Kidney epithelial cell (primary cell): ENCODE data around the gene RGL3. TPM values are rescaled to one million over a fixed set of nuclear protein-coding genes. Genes with fewer than 3 reads are reported as not detected.
"Not testable (repeated sequence)": the region's sequence is repeated elsewhere in the genome, so short reads cannot be mapped to it uniquely, and the experiment has no call there.

ENCODE experiments used
- DNase-seq: peaks from one replicate; pipeline ENCODE4 v3.0.0-alpha.2; 2010; ENCODE audit warnings: low read depth
- H3K27me3 ChIP-seq: 2 replicates; pipeline ENCODE4 v1.6.0; 2011; ENCODE audit warnings: low read length; ENCODE audit not compliant: control insufficient read depth, insufficient read depth
- H3K36me3 ChIP-seq: 2 replicates; pipeline ENCODE4 v1.5.1; 2011; ENCODE audit warnings: low read length; ENCODE audit not compliant: control insufficient read depth, insufficient read depth
- H3K4me3 ChIP-seq: 2 replicates; pipeline ENCODE4 v1.5.1; 2011; ENCODE audit warnings: low read depth, mild to moderate bottlenecking, control low read depth, low read length
- total RNA-seq: library from RNA; depleted of rRNA; stranded (reverse); fragments of >200 nt; gene quantifications from 2 replicates; pipeline ENCODE4 v1.2.3, GENCODE V29; 2015
- TF ChIP-seq, protein P1 (sequence below): IDR thresholded peaks from 2 replicates; pipeline ENCODE4 v1.5.1; 2011; ENCODE audit warnings: mild to moderate bottlenecking, moderate library complexity, low read length, control low read depth, inconsistent platforms; ENCODE audit not compliant: insufficient read depth, poor library complexity, severe bottlenecking

RGL3 gene, protein sequence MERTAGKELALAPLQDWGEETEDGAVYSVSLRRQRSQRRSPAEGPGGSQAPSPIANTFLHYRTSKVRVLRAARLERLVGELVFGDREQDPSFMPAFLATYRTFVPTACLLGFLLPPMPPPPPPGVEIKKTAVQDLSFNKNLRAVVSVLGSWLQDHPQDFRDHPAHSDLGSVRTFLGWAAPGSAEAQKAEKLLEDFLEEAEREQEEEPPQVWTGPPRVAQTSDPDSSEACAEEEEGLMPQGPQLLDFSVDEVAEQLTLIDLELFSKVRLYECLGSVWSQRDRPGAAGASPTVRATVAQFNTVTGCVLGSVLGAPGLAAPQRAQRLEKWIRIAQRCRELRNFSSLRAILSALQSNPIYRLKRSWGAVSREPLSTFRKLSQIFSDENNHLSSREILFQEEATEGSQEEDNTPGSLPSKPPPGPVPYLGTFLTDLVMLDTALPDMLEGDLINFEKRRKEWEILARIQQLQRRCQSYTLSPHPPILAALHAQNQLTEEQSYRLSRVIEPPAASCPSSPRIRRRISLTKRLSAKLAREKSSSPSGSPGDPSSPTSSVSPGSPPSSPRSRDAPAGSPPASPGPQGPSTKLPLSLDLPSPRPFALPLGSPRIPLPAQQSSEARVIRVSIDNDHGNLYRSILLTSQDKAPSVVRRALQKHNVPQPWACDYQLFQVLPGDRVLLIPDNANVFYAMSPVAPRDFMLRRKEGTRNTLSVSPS
- 10.2 and 18.1 TPM in 2 replicates for total RNA-seq

DNA sequence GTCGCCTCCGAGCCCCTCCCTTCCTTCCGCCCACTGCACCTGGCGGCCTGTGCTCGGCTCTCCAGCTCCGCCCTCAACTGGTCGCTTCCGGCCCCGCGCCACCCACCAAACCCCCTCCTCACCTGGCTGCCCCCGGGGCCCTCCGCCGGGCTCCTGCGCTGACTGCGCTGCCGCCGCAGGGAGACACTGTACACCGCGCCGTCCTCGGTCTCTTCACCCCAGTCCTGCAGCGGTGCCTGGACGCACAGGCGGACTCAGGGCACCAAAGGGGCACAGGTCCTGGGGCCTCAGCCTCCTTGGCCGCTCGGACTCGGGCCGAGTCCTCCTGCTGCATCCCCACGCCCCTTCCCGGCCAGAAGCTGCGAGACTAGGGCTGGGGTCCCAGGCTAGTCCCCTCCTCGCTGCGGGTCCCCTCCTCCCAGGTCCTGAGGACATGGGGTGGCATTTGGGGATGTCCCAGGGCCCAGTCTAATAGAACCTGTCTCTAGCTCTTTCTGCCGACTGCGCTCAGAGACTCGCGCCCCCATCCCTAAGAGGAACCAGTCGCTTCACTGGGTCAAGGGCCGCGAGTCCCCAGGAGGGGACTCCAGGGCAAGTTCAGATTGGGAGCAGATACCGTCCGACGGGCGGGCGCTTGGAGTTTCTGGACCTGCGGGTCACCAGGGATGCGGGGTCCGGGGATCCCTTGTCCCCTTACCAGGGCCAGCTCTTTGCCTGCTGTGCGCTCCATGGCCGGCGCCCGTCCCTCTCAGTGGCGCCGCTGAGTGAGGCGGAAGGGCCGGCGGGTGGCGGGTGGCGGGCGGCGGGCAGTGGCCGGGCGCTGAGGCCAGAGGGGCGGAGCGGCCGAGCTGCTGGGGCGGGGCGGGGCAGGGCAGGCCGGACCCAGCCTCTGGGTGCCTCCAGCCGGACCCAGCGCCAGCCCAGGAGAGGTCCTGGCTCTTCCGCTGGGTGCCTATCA lies at the start of gene RGL3:
Gene RGL3 (minus strand): TSS at position 766 of the 958 bp plus-strand sequence. CDS start 36 bp downstream, at position 730.
- TF ChIP-seq, protein P1, sequence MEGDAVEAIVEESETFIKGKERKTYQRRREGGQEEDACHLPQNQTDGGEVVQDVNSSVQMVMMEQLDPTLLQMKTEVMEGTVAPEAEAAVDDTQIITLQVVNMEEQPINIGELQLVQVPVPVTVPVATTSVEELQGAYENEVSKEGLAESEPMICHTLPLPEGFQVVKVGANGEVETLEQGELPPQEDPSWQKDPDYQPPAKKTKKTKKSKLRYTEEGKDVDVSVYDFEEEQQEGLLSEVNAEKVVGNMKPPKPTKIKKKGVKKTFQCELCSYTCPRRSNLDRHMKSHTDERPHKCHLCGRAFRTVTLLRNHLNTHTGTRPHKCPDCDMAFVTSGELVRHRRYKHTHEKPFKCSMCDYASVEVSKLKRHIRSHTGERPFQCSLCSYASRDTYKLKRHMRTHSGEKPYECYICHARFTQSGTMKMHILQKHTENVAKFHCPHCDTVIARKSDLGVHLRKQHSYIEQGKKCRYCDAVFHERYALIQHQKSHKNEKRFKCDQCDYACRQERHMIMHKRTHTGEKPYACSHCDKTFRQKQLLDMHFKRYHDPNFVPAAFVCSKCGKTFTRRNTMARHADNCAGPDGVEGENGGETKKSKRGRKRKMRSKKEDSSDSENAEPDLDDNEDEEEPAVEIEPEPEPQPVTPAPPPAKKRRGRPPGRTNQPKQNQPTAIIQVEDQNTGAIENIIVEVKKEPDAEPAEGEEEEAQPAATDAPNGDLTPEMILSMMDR, result no peak
- Histone ChIP-seq H3K27me3 (peaks cover 61% of the 10 kb centered on the region), H3K4me3 (peak within 1 kb of the TSS; percentile 48), H3K36me3 (no peaks in the 10 kb centered on the region)
- DNase-seq, result no peak

DNA sequence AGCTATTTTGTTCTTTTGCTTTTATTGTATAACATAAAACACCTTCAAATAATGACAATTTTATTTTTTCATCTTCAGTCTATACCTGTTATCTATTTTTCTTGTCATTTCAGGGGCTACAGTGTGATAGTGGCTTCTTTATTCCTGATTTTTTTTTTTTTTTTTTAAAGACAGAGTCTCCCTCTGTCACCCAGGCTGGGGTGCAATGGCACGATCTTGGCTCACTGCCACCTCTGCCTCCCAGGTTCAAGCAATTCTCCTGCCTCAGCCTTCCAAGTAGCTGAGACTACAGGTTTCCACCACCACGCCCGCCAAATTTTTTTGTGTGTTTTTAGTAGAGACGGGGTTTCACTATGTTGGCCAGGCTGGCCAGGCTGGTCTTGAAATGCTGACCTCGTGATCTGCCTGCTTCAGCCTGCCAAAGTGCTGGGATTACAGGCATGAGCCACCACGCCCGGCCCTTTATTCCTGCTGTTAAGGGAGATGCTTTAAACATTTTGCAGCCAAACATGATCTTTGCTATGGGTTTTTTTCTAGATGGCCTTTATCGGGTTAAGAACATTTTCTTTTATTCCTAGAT lies 49.2 kb upstream of the RGL3 start:
- H3K27me3 ChIP-seq, H3K4me3 ChIP-seq, DNase-seq, H3K36me3 ChIP-seq: not testable (repeated sequence)

DNA sequence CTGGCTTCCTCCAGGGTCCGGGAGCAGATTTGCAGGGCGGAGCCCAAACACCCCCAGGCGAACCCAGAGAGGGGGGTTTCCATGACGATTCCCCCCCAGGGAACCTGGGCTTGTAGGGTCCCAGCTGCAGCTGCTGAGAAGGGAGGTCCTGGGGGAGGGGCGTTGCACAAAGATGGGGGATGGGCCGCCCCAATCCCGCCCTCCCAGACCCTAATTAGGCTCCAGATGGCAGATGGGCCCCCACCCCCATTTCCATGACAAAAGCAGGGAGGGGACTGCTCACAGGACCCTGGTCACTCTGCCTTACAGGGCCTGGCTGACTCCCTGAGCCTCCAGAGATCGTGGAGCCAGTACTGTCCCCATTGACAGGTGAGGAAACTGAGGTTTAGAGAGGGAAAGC lies 46.5 kb upstream of the RGL3 start:
- Histone ChIP-seq H3K36me3 (no peaks in the 10 kb centered on the region), H3K27me3 (no peaks in the 10 kb centered on the region), H3K4me3 (no peak overlapping the region)
- DNase-seq, result no peak
- TF ChIP-seq, protein P1, result no peak

DNA sequence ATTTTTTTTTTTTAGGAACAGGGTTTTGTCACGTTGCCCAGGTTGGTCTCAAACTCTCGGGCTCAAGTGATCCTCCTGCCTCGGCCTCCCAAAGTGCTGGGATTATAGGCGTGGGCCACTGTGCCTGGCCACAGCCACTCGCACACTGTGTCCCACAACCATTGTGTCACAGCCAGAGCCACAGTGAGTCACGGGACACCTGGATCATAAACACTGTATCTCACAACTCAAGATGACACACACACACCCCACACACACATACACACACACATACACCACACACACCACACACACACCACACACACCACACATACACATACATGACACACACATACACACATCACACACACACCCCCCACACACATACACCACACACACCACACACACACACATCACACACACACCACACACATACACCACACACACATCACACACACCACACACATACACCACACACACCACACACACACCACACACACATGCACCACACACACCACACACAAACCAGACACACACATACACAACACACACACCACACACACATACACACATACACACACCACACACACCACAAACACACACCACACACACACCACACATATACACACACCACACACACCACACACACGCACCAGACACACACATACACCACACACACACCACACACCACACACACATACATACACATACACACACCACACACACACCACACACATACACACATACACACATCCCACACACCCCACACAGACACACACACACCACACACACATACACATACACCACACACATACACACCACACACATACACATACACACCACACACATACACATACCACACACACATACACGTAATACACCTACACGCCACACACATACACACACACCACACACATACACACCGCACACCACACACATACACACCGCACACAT lies 45.5 kb upstream of the RGL3 start:
- H3K27me3 ChIP-seq, result no peaks in the 10 kb centered on the region
- TF ChIP-seq, protein P1, result no peak
- no peak for DNase-seq

GRCh38 chr19:11463391-11463790 lies 44.3 kb upstream of the RGL3 start:
- TF ChIP-seq, protein P1, result no peak
- Histone ChIP-seq H3K4me3 (no peak overlapping the region), H3K36me3 (no peaks in the 10 kb centered on the region), H3K27me3 (no peaks in the 10 kb centered on the region)
- no peak for DNase-seq

More for the DNA sequence above, 45.5 kb upstream of the RGL3 start:
- Histone ChIP-seq H3K36me3 (no peaks in the 10 kb centered on the region), H3K4me3 (no peak overlapping the region)
